Kidney (tissue), 14 donors: ENCODE measurements around the gene AGFG1. TPM values are rescaled to one million over a fixed set of nuclear protein-coding genes. Genes with fewer than 3 reads are reported as not detected.

Experiments used
- DNase-seq, 5 donors: peaks; one replicate each; pipeline ENCODE4 v3.0.0-alpha.2; 2013 to 2020
- FAIRE-seq: peaks from 2 replicates; lab custom pipeline; 2012; peaks lifted over from hg19 to GRCh38; lab: Jason Lieb, UNC
- H3K27ac ChIP-seq, 2 donors: one replicate each; pipeline ENCODE4 v1.7.0; 2013; ENCODE audit warnings: low read depth in 2 of 2, low read length in 2 of 2, inconsistent platforms in 1 of 2
- H3K27me3 ChIP-seq: one replicate; pipeline ENCODE4 v1.7.1; 2013; ENCODE audit warnings: low read length, inconsistent platforms; ENCODE audit not compliant: control insufficient read depth, insufficient read depth
- H3K36me3 ChIP-seq, 3 donors: one replicate each; pipeline versions ENCODE4 v1.7.0 to v1.7.1; 2013; ENCODE audit warnings: low read length in 3 of 3, control low read depth in 1 of 3, inconsistent platforms in 1 of 3; ENCODE audit not compliant: insufficient read depth in 3 of 3, control insufficient read depth in 2 of 3
- H3K4me1 ChIP-seq, 3 donors: one replicate each; pipeline versions ENCODE4 v1.7.0 to v1.7.1; 2013; ENCODE audit warnings: low read length in 3 of 3, inconsistent platforms in 1 of 3, low read depth in 1 of 3; ENCODE audit not compliant: control insufficient read depth in 2 of 3, insufficient read depth in 2 of 3
- H3K4me3 ChIP-seq, 3 donors: one replicate each; pipeline versions ENCODE4 v1.7.0 to v1.8.1; 2013; ENCODE audit warnings: low read length in 3 of 3, control low read depth in 1 of 3, inconsistent platforms in 1 of 3
- H3K9ac ChIP-seq, 3 donors: one replicate each; pipeline versions ENCODE4 v1.7.0 to v1.7.1; 2013; ENCODE audit warnings: low read length in 3 of 3, control low read depth in 1 of 3, inconsistent platforms in 1 of 3
- H3K9me3 ChIP-seq, 3 donors: one replicate each; pipeline versions ENCODE4 v1.7.0 to v1.7.1; 2013; ENCODE audit warnings: low read length in 3 of 3, control low read depth in 1 of 3, inconsistent platforms in 1 of 3; ENCODE audit not compliant: control insufficient read depth in 2 of 3, insufficient read depth in 1 of 3
- CTCF ChIP-seq: IDR thresholded peaks from 3 replicates; pipeline ENCODE4 v1.5.1; 2012; ENCODE audit warnings: mild to moderate bottlenecking, moderate library complexity, borderline replicate concordance; ENCODE audit not compliant: insufficient read depth; ENCODE audit errors: extremely low read depth
- intact Hi-C: fragments of 100-400 bp; cut with DNase I; formaldehyde crosslinking; loops from one replicate; pipeline ENCODE4 v1.11.1; 2022
- polyA plus RNA-seq: library from polyadenylated mRNA; stranded (reverse); fragments of 350-450 nt; fragmentation: Illumina TruSeq; extraction: RNeasy Lipid Tissue Mini Kit (QIAGEN cat#74804); gene quantifications from one replicate; pipeline ENCODE4 v1.2.3, GENCODE V29; 2014; ENCODE audit warnings: low read depth, low replicate concordance; ENCODE audit not compliant: insufficient read depth
- total RNA-seq: library from RNA; stranded (reverse); fragmentation: NEBNext Ultra II Directional; extraction: Animal tissue kit (Norgen Biotek cat#: 25700); gene quantifications from one replicate; pipeline ENCODE4 v1.2.1, GENCODE V29; 2021
- donor health status: control.
- donor health status: control.
- donor health status: control.
- donor health status: control.
- donor health status: control.
- donor health status: DM: yes; HTN: yes; CAD: no.
- donor health status: Normal renal cell carcinoma (clear cell type).

Gene AGFG1
- total and polyA plus RNA-seq, 2 donors from 2014 or later = 36.6 to 98.9 TPM

GRCh38 chr2:227456772-227457171 lies 15.2 kb upstream of the AGFG1 start:
- Histone ChIP-seq H3K36me3 (no peaks in the 10 kb centered on the region), H3K4me1 (peaks cover 0 to 5% (median 0%) of the 10 kb centered on the region in 3 donors), H3K4me3 (no peak overlapping the region), H3K9me3 (no peaks in the 10 kb centered on the region), H3K27ac (no peak overlapping the region), H3K9ac (no peak overlapping the region), H3K27me3 (no peaks in the 10 kb centered on the region)
- no peak for TF ChIP-seq CTCF
- FAIRE-seq = no peak
- DNase-seq = no peak
- intact Hi-C loops = no loop called here

- FAIRE-seq (no peak), DNase-seq (no peak)
- H3K9ac ChIP-seq = no peak overlapping the region
- H3K9me3 ChIP-seq = no peaks in the 10 kb centered on the region
- no peaks in the 10 kb centered on the region for H3K27me3 ChIP-seq
- intact Hi-C loops = no loop called here
- H3K4me3 ChIP-seq = no peak overlapping the region
- TF ChIP-seq CTCF = no peak
- H3K27ac ChIP-seq = no peak overlapping the region
- H3K4me1 ChIP-seq = peaks cover 0 to 1% (median 0%) of the 10 kb centered on the region in 3 donors
- H3K36me3 ChIP-seq = no peaks in the 10 kb centered on the region
Measured at GRCh38 chr2:227460070-227460485, 11.9 kb upstream of the AGFG1 start.

DNA sequence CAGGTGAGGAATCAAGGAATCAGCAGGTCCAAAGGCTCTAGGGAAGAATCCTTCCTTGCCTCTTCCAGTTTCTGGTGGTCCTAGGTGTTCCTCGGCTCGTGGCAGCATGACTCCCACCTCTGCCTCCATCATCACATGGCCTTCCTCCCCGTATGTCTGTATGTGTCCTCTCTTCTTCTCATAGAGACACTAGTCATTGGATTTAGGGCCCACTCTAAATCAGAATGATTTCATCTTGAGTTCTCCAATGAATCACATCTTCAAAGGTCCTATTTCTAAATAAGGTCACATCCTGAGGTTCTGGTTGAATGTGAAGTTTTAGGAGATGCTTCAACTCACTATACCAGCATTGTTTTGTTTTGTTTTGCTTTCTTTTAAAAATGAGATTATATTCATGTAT lies 11.1 kb upstream of the AGFG1 start:
- Histone ChIP-seq H3K27me3 (no peaks in the 10 kb centered on the region), H3K9me3 (no peaks in the 10 kb centered on the region), H3K4me3 (no peak overlapping the region), H3K9ac (no peak overlapping the region), H3K4me1 (no peaks in the 10 kb centered on the region), H3K27ac (no peak overlapping the region), H3K36me3 (no peaks in the 10 kb centered on the region)
- no peak for TF ChIP-seq CTCF
- intact Hi-C loops = no loop called here
- FAIRE-seq = no peak
- DNase-seq = no peak
